ENCODE measurements around the gene CDH3.
"Not testable (repeated sequence)": the region's sequence is repeated elsewhere in the genome, so short reads cannot be mapped to it uniquely, and the experiment has no call there.

Gene CDH3

DNA sequence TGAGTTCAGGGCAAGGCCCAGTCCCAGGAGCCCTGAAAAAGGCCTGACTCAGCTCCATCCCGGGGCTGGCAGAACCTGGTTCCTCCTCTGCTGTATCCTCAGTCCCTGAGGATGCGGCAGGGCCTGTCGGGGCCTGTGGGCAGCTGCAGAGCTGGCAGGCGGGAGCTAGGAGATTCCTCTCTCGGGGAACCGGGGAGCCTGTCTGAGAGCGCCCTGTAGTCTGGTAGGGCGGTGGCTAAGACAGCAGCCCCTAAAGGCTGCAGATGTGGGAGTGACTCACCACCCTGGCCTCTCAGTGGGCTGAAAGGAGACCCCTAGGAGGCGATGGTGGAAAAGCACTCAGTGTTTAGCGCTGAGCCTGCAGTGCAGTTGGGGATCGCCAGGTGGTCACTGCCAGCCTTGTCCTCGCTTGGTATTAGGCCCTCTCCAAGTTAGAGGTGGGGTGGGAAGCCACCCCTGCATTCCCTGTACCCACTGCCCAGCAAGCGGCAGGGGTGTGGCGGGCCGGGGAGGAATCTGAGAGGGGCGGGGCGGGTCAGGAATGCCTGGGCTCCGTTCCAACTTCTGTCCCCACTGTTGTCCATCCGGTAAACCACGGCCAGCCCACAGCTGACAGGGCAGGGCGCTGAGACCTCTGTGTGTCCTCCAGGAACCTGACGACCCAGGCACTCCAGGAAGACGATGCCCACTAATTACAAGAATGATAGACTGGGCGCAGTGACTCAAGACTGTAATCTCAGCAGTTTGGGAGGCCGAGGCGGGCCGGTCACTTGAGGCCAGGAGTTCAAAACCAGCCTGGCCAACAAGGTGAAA lies 62.4 kb downstream of the CDH3 start:
- no peak for DNase-seq

DNA sequence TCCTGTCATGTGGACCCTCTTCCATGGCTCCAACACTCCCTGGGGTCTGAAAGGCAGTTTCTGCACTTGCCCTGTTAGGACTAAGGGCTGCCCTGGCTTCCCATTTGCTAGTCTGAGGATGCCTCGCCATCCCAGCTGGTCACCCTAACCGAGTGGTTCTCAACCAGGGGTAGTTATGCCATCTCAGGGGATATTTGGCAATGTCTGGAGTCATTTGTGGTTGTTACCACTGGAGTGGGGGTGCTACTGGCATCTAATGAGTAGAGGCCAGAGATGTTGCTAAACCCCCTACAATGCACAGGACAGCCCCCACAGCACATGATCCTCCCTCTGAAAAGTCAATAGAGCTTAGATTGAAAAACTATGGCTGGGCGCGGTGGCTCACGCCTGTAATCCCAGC lies 65.1 kb downstream of the CDH3 start:
- DNase-seq = no peak

DNA sequence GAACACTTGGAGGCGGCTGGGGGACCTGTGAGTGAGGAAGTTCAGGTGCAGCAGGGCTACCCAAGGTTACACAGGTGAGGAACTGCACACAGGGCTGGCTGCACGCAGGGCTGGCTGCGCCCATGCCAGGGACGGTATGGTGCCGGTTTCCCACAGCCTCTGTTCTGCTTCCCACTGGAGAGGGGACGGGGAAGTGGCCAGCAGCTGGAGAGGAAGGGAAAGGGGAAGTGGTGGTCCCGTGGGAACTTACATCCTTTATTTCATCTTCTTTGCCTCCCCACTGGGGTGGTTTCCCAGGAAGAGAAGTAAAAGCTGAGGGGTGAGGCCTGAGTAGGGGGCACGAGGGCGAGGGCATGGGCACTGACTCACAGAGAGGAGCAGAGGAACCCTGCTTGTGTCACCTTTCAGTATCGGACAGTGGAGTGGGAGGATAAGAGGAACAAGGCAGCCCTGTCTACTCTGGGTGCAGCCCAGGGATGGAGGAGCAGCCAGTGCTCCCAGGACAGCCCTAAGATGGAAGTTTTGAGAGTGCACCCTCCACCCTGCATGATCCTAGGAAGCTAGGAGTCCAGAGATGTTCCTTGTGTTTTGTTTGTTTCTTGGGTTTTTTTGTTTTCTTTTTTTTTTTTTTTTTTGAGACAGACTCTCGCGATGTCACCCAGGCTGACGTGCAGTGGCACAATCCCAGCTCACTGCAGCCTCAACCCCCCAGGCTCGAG lies 66.5 kb downstream of the CDH3 start:
- no peak for DNase-seq

DNA sequence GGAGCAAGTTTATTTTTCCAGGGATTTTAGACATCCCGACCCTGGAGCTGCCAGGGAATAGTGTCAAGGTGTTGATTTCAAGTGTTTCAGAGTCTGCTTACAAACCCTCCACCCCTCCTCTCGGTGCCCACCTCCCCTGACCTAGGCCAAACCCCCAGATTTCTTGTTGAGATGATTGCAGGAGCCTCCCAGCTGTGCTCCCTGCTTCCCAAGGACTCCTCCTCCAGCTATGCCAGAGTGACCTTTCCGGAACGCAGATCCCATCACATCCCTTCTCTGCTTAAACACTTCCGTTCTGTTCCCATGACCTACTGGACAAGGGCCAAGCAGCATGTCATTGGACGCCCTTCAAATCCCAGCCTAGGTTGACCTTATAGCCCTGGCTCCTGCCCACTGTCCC lies 68.3 kb downstream of the CDH3 start:
- no peak for DNase-seq

DNA sequence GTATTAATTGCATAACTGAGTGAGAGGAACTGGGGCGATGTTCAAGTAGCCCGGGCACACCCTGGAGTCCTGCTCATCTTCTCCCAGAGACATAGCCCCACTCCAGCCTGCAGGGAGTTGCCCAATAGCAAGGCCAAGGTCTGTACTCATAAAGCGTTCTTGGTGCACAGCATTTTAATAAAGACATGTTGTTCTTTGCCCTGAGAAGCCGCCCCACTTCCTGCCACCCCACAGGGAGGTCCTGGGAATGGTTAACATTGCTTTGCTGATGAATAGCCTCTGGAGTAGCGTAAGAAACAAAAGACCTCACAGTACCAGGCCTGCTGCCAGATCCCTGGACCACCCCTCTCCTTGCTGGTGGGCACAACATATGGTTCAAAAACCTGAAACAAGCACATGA lies 70.4 kb downstream of the CDH3 start:
- DNase-seq = no peak

GRCh38 chr16:68716516-68716915 lies 71.4 kb downstream of the CDH3 start:
- not testable (repeated sequence) for DNase-seq

- DNase-seq = no peak
Observed at GRCh38 chr16:68717684-68718083, 72.6 kb downstream of the CDH3 start.

DNA sequence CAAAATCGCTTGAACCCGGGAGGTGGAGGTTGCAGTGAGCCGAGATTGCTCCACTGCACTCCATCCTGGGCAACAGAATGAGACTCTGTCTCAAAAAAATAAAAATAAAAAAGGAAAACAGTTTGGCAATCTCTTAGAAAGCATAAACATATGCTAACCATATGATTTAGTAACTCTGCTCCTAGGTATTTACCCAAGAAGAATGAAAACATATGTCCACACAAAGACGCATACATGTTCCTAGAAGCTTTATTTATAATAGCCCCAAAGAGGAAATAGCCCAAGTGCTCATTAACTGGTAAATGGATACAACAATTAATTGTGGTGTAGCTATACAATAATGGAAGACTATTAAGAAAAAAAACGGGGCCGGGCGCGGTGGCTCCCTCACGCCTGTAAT lies 73.5 kb downstream of the CDH3 start:
- DNase-seq = no peak

DNA sequence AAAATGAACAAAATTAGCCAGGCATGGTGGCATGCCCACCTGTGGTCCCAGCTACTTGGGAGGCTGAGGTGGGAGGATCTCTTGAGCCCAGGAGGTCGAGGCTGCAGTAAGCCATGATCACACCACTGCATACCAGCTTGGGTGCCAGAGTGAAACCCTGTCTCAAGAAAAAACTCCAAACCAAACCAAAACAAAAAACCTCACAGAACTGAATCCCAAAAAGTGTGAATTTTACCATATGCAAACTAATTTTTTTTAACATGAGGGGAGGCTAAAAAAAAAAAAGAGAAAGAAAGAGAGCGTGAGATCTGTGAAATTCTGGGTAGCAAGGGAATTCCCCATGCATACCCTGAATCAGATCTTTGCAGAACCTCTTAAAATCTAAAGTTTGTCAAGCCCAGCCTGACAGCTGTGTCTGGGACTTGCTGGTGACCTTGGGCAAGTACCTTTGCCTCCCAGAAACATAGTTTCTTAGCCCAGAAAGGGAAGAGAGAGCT lies 74.9 kb downstream of the CDH3 start:
- no peak for DNase-seq

- DNase-seq = no peak
Observed at GRCh38 chr16:68722119-68723024, 77.3 kb downstream of the CDH3 start.

GRCh38 chr16:68724797-68725196 lies 79.7 kb downstream of the CDH3 start:
- DNase-seq = no peak

DNA sequence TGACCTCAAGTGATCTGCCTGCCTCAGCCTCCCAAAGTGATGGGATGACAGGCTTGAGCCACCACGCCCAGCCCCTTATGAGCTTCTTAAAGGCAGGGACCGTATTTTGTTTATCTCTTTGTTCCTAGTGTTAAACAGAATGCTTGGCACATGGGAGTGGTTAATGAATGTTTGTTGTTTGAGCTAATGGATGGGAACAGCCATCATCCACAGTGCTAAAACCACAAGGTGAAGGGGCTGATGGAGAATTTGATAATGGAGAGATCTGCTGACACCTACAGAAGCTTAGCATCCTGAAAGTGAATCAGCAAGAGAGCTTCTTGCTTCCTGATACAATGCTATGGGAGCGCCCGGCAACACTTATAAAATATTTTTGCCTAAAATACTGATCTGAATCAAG lies 83.4 kb downstream of the CDH3 start:
- DNase-seq = no peak

GRCh38 chr16:68731637-68732036 lies 86.5 kb downstream of the CDH3 start:
- DNase-seq = no peak

DNA sequence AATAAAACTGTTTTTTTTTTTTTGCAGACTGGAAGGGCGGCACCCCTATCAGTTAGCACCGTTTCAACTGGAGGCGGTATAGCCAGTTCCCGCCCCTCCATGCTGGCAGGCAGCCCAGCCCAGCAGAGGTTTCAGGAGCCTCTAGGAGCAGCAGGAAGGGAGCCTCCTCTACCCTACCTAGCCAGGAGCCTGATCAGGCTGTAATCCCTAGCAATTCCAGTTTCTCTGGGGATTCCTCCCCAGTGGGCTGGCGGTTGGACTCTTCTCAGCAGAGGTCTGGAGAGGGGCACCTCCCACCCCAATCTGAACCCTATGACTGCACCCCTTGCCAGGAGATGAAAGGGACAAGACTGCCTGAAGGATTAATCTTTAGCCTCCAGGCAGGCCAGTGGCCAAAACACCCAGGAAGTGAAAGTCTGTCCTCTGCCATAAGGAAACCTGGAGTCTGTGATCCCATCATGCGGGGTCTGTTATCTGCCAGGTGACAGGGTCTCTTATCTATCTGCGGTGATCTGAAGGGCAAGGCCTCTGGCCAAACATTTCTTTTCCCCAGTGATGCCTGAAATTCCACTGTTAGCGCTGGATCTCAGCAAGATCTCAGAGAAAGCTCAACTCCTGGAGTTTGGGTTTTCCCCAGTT lies 87.1 kb downstream of the CDH3 start:
- no peak for DNase-seq

GRCh38 chr16:68732741-68733399 lies 87.8 kb downstream of the CDH3 start:
- DNase-seq = no peak

GRCh38 chr16:68733570-68733969 lies 88.5 kb downstream of the CDH3 start:
- no peak for DNase-seq

- DNase-seq = no peak
Observed at GRCh38 chr16:68734782-68735181, 89.7 kb downstream of the CDH3 start.

DNA sequence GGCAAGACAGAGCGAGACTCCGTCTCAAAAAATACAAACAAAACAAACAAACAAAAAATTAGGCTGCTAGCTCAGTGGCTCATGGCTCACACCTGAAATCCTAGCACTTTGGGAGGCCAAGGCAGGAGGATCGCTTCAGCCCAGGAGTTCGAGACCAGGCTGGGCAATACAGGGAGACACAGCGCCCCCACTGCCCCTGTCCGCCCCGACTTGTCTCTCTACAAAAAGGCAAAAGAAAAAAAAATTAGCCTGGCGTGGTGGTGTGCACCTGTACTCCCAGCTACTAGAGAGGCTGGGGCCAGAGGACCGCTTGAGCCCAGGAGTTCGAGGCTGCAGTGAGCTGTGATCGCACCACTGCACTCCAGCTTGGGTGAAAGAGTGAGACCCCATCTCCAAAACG lies 91.5 kb downstream of the CDH3 start:
- no peak for DNase-seq

GRCh38 chr16:68737046-68737729 lies 92.1 kb downstream of the CDH3 start, which contains the start of gene CDH1:
Gene CDH1, plus strand, starts transcription at chr16:68737292. Its CDS starts 124 bp downstream, at chr16:68737416.
- DNase-seq = no peak

- DNase-seq = no peak
Observed at GRCh38 chr16:68737730-68738629, 92.9 kb downstream of the CDH3 start.

Data from GOT3 (cell line).